ENCODE results near the gene MPIG6B.

Gene MPIG6B

DNA sequence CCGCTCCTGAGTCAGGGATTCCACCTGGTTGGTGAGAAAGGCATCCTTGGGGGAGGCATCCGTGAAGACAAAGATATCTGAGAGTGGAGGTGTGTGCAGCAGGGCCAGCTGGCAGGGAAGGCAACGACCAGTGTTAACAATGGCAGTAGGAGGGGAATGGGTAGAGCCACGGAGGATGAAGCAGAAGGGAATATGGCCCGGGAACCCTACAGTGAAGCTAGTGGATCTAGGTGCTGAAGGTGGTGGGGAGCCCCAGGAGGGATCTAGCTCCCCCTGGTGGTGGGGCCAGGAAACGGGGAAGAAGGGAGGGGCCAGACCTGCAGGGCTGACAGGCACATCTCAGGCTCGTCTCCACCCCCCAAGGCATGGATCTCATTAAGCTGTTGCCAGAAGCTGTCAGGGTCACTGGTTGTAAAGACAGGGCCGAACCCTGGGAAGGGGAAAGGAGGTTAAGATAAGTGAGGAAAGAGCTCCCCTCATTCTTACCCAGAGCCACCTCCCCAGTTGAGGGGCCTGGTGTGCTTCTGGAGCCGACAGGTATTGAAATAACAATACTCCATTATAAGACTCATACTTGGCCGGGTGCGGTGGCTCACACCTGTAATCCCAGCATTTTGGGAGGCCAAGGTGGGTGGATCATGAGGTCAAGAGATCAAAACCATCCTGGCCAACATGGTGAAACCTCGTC lies 46.7 kb downstream of the MPIG6B start:
- DNase-seq: peak; percentile 77 to 80

GRCh38 chr6:31770860-31771259 lies 47.7 kb downstream of the MPIG6B start:
- no peak for DNase-seq

- no peak for DNase-seq
These were observed 48.8 kb downstream of the MPIG6B start for GRCh38 chr6:31771992-31772358.

- DNase-seq: no peak
These were observed 52.0 kb downstream of the MPIG6B start for GRCh38 chr6:31775184-31775583.

GRCh38 chr6:31775633-31776484 lies 52.7 kb downstream of the MPIG6B start:
- no peak for DNase-seq
